Epithelial cell of proximal tubule (primary cell): ENCODE data around the gene BLM. TPM values are rescaled to one million over a fixed set of nuclear protein-coding genes. Genes with fewer than 3 reads are reported as not detected.

Source experiments
- DNase-seq: peaks from one replicate; pipeline ENCODE4 v3.0.0-alpha.2; 2011; ENCODE audit warnings: low read depth
- H3K4me3 ChIP-seq: 2 replicates; pipeline ENCODE4 v1.5.1; 2011; ENCODE audit warnings: low read depth, mild to moderate bottlenecking, low read length
- CTCF ChIP-seq: conservative IDR thresholded peaks from 2 replicates; pipeline ENCODE4 v1.5.1; 2012; ENCODE audit warnings: low read depth, mild to moderate bottlenecking, low read length
- total RNA-seq: library from RNA; depleted of rRNA; stranded (reverse); fragments of >200 nt; gene quantifications from 2 replicates; pipeline ENCODE4 v1.2.3, GENCODE V29; 2015

The BLM gene
- total RNA-seq, 1 donor from 2014 or later, result 13.0 TPM

- no peak overlapping the region for H3K4me3 ChIP-seq
- TF ChIP-seq CTCF, result no peak
- DNase-seq, result no peak
Observed at GRCh38 chr15:90829126-90829525, 112.0 kb downstream of the BLM start.

- no peak for DNase-seq
- no peak overlapping the region for H3K4me3 ChIP-seq
- TF ChIP-seq CTCF, result no peak
Observed at GRCh38 chr15:90829942-90830440, 112.8 kb downstream of the BLM start.

- no peak overlapping the region for H3K4me3 ChIP-seq
- DNase-seq, result no peak
- TF ChIP-seq CTCF, result no peak
Observed at GRCh38 chr15:90834626-90835025, 117.5 kb downstream of the BLM start.

GRCh38 chr15:90836296-90836871 lies 119.2 kb downstream of the BLM start:
- TF ChIP-seq CTCF, result no peak
- no peak for DNase-seq

GRCh38 chr15:90837094-90837493 lies 119.9 kb downstream of the BLM start:
- DNase-seq, result no peak
- TF ChIP-seq CTCF, result no peak
- no peak overlapping the region for H3K4me3 ChIP-seq

More at GRCh38 chr15:90836296-90836871, 119.2 kb downstream of the BLM start:
- H3K4me3 ChIP-seq, result no peak overlapping the region

- TF ChIP-seq CTCF, result no peak
- DNase-seq, result no peak
- no peak overlapping the region for H3K4me3 ChIP-seq
Observed at GRCh38 chr15:90838139-90838538, 121.0 kb downstream of the BLM start.

- no peak overlapping the region for H3K4me3 ChIP-seq
- no peak for DNase-seq
- TF ChIP-seq CTCF, result no peak
Observed at GRCh38 chr15:90838544-90838943, 121.4 kb downstream of the BLM start.
